ENCODE measurements around the gene YJU2.

YJU2 gene

DNA sequence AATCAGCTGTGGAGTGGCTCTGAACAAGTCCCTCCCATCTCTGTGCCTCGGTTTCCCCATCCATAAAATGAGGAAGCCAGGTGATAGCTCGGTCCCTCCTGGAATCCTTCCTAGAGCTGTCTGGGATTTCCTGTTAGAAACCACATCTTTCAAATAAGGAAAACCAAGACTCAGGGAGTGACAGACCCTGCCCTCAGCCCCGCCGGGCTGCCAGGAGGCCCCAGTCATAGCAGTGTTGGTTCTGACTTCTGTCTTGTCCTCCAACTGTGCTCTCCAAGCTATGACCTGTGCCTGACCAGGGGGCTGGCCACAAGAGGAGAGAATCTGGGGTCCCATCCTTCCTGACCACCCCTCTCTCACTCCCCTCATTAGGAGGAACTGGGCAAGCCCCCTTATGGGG is 31.1 kb downstream of the YJU2 start:
- no peak overlapping the region for H3K4me2 ChIP-seq (ENCODE audit: insufficient read depth, low read length)
- H3K9ac ChIP-seq (ENCODE audit: low read depth, low read length): no peak overlapping the region
- DNase-seq: no peak
- ATAC-seq (ENCODE audit: insufficient read depth, low read depth): no peak
- peaks cover 22% of the 10 kb centered on the region for H3K27me3 ChIP-seq (ENCODE audit: insufficient read depth, low read length, poor library complexity)
- H3K9me3 ChIP-seq (ENCODE audit: insufficient read depth, low read length, severe bottlenecking): no peaks in the 10 kb centered on the region
- no peak overlapping the region for H2AFZ ChIP-seq (ENCODE audit: low read depth, low read length)
- no peaks in the 10 kb centered on the region for H3K4me1 ChIP-seq (ENCODE audit: insufficient read depth, low read length)
- no peak overlapping the region for H3K27ac ChIP-seq (ENCODE audit: low read length)
- TF ChIP-seq EZH2 (IDR thresholded peaks at IDR 0.05; ENCODE audit: borderline replicate concordance, low read depth, low read length, severe bottlenecking): no peak
- TF ChIP-seq, protein P1, sequence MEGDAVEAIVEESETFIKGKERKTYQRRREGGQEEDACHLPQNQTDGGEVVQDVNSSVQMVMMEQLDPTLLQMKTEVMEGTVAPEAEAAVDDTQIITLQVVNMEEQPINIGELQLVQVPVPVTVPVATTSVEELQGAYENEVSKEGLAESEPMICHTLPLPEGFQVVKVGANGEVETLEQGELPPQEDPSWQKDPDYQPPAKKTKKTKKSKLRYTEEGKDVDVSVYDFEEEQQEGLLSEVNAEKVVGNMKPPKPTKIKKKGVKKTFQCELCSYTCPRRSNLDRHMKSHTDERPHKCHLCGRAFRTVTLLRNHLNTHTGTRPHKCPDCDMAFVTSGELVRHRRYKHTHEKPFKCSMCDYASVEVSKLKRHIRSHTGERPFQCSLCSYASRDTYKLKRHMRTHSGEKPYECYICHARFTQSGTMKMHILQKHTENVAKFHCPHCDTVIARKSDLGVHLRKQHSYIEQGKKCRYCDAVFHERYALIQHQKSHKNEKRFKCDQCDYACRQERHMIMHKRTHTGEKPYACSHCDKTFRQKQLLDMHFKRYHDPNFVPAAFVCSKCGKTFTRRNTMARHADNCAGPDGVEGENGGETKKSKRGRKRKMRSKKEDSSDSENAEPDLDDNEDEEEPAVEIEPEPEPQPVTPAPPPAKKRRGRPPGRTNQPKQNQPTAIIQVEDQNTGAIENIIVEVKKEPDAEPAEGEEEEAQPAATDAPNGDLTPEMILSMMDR (IDR thresholded peaks at IDR 0.05; ENCODE audit: borderline replicate concordance, extremely low read depth, low read length, poor library complexity, severe bottlenecking): no peak
- no peaks in the 10 kb centered on the region for H3K79me2 ChIP-seq (ENCODE audit: insufficient read depth, low read length)
- no peaks in the 10 kb centered on the region for H3K36me3 ChIP-seq (ENCODE audit: insufficient read depth, low read length)
- H3K4me3 ChIP-seq (ENCODE audit: low read depth in 1 of 2, low read length in 2 of 2): no peak overlapping the region
- H4K20me1 ChIP-seq (ENCODE audit: insufficient read depth, low read length): no peaks in the 10 kb centered on the region

DNA sequence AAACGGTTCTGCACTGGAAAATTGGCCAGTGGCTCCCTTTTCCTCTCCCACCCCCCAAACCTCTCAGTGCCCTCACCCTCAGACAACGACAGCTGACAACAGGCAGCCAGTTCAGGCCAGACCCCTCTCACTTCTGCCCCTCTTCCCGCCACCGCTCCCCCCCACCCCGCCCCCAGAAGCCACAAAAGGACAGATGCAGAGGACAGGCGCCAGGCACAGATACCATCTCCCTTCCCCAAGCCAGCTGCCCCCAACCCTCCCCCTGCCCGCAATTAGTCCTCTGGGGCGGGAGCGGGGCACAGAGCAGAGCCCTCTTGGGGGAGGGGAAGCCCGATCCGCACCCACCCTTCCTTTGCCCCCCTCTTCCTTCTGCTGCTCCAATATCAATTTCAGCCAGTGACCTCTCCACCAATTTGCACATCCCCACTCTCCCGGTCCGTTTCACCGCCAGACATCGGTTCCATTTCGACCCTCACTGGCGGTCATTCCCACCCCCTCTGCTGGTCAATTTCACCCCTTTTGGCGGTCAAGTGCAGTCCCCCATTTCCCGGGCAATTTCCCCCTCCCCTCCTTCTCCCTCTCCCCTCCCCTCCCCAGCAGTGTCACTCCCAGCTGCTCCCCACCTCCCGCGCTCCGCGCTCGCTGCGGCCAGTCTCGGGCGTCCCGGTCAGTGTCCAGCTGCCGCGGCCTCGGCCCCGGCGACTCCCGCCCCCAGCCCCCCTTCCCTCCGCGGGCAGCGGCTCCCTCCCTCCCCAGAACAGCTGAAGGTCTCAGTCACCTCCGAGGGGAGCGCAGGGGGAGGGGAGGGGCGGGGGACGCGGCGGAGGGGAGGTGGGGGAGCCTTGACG is 31.8 kb downstream of the YJU2 start, which contains the start of gene SHD:
Gene SHD (plus strand): TSS at position 848 of the 848 bp plus-strand sequence. CDS start 798 bp downstream, outside the sequence.
- H3K4me2 ChIP-seq (ENCODE audit: insufficient read depth, low read length): no peak within 1 kb of the TSS
- H3K79me2 ChIP-seq (ENCODE audit: insufficient read depth, low read length): no peaks in the 10 kb centered on the region
- no peak within 1 kb of the TSS for H3K27ac ChIP-seq (ENCODE audit: low read length)
- no peak within 1 kb of the TSS for H2AFZ ChIP-seq (ENCODE audit: low read depth, low read length)
- no peaks in the 10 kb centered on the region for H3K36me3 ChIP-seq (ENCODE audit: insufficient read depth, low read length)
- H4K20me1 ChIP-seq (ENCODE audit: insufficient read depth, low read length): no peaks in the 10 kb centered on the region
- no peak for ATAC-seq (ENCODE audit: insufficient read depth, low read depth)
- TF ChIP-seq, protein P1 (IDR thresholded peaks at IDR 0.05; ENCODE audit: borderline replicate concordance, extremely low read depth, low read length, poor library complexity, severe bottlenecking): no peak
- TF ChIP-seq EZH2 (IDR thresholded peaks at IDR 0.05; ENCODE audit: borderline replicate concordance, low read depth, low read length, severe bottlenecking): no peak
- H3K27me3 ChIP-seq (ENCODE audit: insufficient read depth, low read length, poor library complexity): peaks cover 22% of the 10 kb centered on the region
- H3K9ac ChIP-seq (ENCODE audit: low read depth, low read length): no peak within 1 kb of the TSS
- DNase-seq: no peak
- no peaks in the 10 kb centered on the region for H3K9me3 ChIP-seq (ENCODE audit: insufficient read depth, low read length, severe bottlenecking)
- H3K4me1 ChIP-seq (ENCODE audit: insufficient read depth, low read length): no peaks in the 10 kb centered on the region
- no peak within 1 kb of the TSS for H3K4me3 ChIP-seq (ENCODE audit: low read depth in 1 of 2, low read length in 2 of 2)

DNA sequence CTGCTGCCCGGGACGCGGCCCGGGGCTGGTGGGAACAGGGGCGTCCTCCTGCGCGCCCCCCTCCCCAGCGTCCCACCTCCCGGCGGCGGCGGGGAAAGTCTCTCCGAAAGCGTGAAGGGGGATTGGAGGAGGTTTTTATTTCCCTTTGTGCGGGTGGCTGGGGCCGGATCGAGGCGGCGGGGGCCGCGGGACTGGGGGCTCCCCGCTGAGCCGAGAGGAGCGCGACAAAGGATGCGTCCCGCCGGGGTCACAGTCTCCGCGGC is 32.3 kb downstream of the YJU2 start:
- no peak overlapping the region for H3K4me2 ChIP-seq (ENCODE audit: insufficient read depth, low read length)
- DNase-seq (no peak), ATAC-seq (ENCODE audit: insufficient read depth, low read depth) (no peak)
- no peaks in the 10 kb centered on the region for H4K20me1 ChIP-seq (ENCODE audit: insufficient read depth, low read length)
- no peaks in the 10 kb centered on the region for H3K79me2 ChIP-seq (ENCODE audit: insufficient read depth, low read length)
- no peak overlapping the region for H3K4me3 ChIP-seq (ENCODE audit: low read depth in 1 of 2, low read length in 2 of 2)
- H3K4me1 ChIP-seq (ENCODE audit: insufficient read depth, low read length): no peaks in the 10 kb centered on the region
- H3K27ac ChIP-seq (ENCODE audit: low read length): no peak overlapping the region
- TF ChIP-seq EZH2 (IDR thresholded peaks at IDR 0.05; ENCODE audit: borderline replicate concordance, low read depth, low read length, severe bottlenecking): no peak
- TF ChIP-seq, protein P1 (IDR thresholded peaks at IDR 0.05; ENCODE audit: borderline replicate concordance, extremely low read depth, low read length, poor library complexity, severe bottlenecking): no peak
- H3K9me3 ChIP-seq (ENCODE audit: insufficient read depth, low read length, severe bottlenecking): no peaks in the 10 kb centered on the region
- H3K36me3 ChIP-seq (ENCODE audit: insufficient read depth, low read length): no peaks in the 10 kb centered on the region
- H3K27me3 ChIP-seq (ENCODE audit: insufficient read depth, low read length, poor library complexity): peaks cover 22% of the 10 kb centered on the region
- H3K9ac ChIP-seq (ENCODE audit: low read depth, low read length): no peak overlapping the region
- no peak overlapping the region for H2AFZ ChIP-seq (ENCODE audit: low read depth, low read length)
